GM12892 (cell line): Measurements from ENCODE around the gene XDH.

ENCODE experiments used
- POLR2A ChIP-seq: IDR thresholded peaks from 2 replicates; pipeline ENCODE4 v1.6.1; 2011; ENCODE audit warnings: low read depth, low read length, control low read depth
- POLR2AphosphoS5 ChIP-seq: IDR thresholded peaks from 2 replicates; pipeline ENCODE4 v1.6.1; 2011; ENCODE audit warnings: low read depth, low read length, control low read depth

- TF ChIP-seq POLR2AphosphoS5 (no peak), POLR2A (no peak)
These were observed 17.4 kb downstream of the XDH start for GRCh38 chr2:31397094-31397493.
